Measurements from ENCODE around the gene TMEM175.
A peak's percentile ranks its signal among the peaks of the same experiment; 100 is the strongest.
"Not testable (repeated sequence)": the region's sequence is repeated elsewhere in the genome, so short reads cannot be mapped to it uniquely, and the experiment has no call there.

TMEM175 gene

GRCh38 chr4:915041-915474 is 17.2 kb upstream of the TMEM175 start:
- DNase-seq (ENCODE audit: low spot score): peak; percentile 27

- peak; percentile 23 for DNase-seq (ENCODE audit: low spot score)
Observed at GRCh38 chr4:915595-915994, 16.7 kb upstream of the TMEM175 start.

GRCh38 chr4:917466-917865 is 14.8 kb upstream of the TMEM175 start:
- DNase-seq (ENCODE audit: low spot score): no peak

GRCh38 chr4:917992-918391 is 14.3 kb upstream of the TMEM175 start:
- no peak for DNase-seq (ENCODE audit: low spot score)

GRCh38 chr4:918591-918990 is 13.7 kb upstream of the TMEM175 start:
- not testable (repeated sequence) for DNase-seq (ENCODE audit: low spot score)

- not testable (repeated sequence) for DNase-seq (ENCODE audit: low spot score)
Observed at GRCh38 chr4:919004-919680, 13.1 kb upstream of the TMEM175 start.

- DNase-seq (ENCODE audit: low spot score): peak; percentile 85
Observed at GRCh38 chr4:921830-922331, 10.4 kb upstream of the TMEM175 start.

GRCh38 chr4:924107-925096 is 7.9 kb upstream of the TMEM175 start:
- peak; percentile 43 for DNase-seq (ENCODE audit: low spot score)

GRCh38 chr4:925171-925570 is 7.1 kb upstream of the TMEM175 start:
- no peak for DNase-seq (ENCODE audit: low spot score)

- DNase-seq (ENCODE audit: low spot score): no peak
Observed at GRCh38 chr4:925771-926500, 6.3 kb upstream of the TMEM175 start.

- DNase-seq (ENCODE audit: low spot score): peak; percentile 64
Observed at GRCh38 chr4:926538-926937, 5.7 kb upstream of the TMEM175 start.

- DNase-seq (ENCODE audit: low spot score): peak; percentile 25
Observed at GRCh38 chr4:927566-927965, 4.7 kb upstream of the TMEM175 start.

- no peak for DNase-seq (ENCODE audit: low spot score)
Observed at GRCh38 chr4:929096-929765, 3.0 kb upstream of the TMEM175 start.

GRCh38 chr4:930028-930551 is 2.2 kb upstream of the TMEM175 start:
- peak; percentile 23 for DNase-seq (ENCODE audit: low spot score)

- no peak for DNase-seq (ENCODE audit: low spot score)
Observed at GRCh38 chr4:930827-931193, 1.4 kb upstream of the TMEM175 start.

GRCh38 chr4:931194-931959 is 883 bp upstream of the TMEM175 start:
- peak; percentile 33 for DNase-seq (ENCODE audit: low spot score)

GRCh38 chr4:932713-933070 is 432 bp downstream of the TMEM175 start:
- DNase-seq (ENCODE audit: low spot score): no peak

- not testable (repeated sequence) for DNase-seq (ENCODE audit: low spot score)
Observed at GRCh38 chr4:939508-939907, 7.2 kb downstream of the TMEM175 start.

GRCh38 chr4:945274-946102 is 13.2 kb downstream of the TMEM175 start:
- DNase-seq (ENCODE audit: low spot score): no peak

GRCh38 chr4:946103-946450 is 13.8 kb downstream of the TMEM175 start:
- DNase-seq (ENCODE audit: low spot score): no peak

Measured in NAMALWA (cell line).